ENCODE measurements around the gene FAM50B.

FAM50B gene

DNA sequence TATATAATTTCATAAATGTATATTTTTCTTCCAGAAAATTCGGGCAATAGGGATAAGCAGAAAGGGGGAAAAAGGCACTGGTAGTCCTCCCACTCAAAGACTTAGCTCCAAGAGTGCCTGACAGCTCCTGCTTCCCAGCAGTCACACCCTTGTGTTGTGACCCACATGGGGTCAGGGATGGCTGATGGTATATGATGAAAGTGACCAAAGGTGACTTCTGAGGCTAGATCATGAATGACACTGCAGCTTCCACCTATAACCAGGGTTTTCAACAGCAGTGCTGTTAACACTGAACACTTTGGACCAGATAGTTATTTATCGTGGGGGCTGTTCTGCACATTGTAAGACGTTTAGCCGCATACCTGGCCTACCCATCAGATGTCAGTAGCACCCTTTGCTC is 22.3 kb downstream of the FAM50B start:
- no peak for DNase-seq (ENCODE audit: low read depth in 1 of 2, low spot score in 1 of 2)

- DNase-seq (ENCODE audit: low read depth in 1 of 2, low spot score in 1 of 2) = no peak
Observed at GRCh38 chr6:3871939-3872338, 22.8 kb downstream of the FAM50B start.

DNA sequence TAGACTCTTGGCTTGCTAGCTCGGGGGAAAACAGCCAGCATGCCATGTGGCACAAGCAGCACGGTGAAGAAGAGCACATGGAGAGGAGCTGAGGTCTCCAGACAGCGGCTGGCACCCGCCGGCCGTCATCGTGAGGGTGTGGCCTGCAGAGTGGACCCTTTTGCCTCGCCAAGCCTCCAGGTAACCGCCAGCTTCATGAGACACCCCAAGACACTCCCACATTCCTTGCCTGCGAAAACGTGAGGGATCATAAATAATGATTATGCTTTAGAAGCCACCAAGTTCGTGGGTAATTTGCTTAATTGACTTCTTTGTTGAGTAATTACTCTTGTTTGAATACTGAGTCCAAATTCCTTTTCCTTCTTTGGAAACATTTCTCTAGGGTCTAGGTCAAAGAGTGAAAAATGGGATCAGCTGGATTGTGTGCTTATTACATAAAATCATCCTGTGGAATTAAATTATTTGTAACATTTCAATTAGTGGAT is 23.2 kb downstream of the FAM50B start:
- no peak for DNase-seq (ENCODE audit: low read depth in 1 of 2, low spot score in 1 of 2)

DNA sequence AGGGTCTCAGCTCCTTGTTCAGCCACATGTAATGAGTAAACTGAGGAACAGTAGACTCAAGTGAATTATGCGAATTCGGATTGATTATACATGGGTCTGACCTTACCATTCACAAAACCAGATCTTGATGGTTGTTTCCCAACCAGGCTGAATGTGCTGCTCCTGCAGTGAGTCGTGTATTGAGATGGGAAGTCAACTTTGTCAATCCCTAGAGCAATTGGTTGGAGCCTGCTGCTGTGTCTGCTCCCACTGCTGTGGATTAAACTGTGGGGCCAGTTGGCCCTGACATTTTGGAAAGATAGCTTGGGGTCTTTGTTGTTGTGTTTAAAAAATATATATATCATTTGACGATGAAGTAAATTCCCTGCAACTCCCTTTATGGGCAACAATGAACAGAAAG is 23.9 kb downstream of the FAM50B start:
- DNase-seq (ENCODE audit: low read depth in 1 of 2, low spot score in 1 of 2) = no peak

DNA sequence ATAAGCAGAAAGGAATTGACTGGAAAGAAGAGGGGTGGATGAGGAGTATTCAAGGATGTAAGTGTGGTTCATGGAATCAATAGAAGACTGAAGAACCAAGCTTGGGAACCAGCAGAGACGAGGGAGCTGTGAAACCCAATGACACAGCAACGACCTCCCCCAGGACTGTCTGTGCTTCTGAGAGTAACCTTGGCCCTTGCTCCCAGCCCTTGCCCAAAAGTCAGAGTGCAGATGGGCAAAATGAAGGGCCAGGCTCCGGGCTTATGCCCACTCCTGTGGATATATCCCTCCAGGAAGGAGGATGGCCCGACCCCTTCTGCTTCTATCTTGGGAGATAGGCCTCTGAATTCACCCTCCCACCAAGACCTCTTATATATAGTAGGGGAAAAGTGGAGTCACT is 24.9 kb downstream of the FAM50B start:
- no peak for DNase-seq (ENCODE audit: low read depth in 1 of 2, low spot score in 1 of 2)

DNA sequence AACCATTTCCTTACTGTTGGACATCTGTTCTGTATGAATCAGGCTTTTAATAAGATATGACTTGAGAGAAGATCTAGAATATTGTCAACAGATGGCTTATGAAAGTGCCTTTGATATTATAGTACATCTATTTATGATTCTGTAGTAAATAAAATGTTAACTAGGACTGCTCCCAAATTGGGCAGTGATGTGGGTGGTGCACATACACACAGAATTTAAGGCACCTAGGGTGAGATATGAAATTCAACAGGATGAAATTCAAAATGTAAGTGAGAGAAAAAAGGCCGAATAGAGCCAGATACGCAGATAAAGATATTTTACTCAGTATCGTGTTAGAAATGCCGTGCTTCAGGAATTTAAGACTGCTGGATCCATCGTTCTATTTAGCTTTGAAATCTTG is 26.3 kb downstream of the FAM50B start:
- DNase-seq (ENCODE audit: low read depth in 1 of 2, low spot score in 1 of 2) = no peak

DNA sequence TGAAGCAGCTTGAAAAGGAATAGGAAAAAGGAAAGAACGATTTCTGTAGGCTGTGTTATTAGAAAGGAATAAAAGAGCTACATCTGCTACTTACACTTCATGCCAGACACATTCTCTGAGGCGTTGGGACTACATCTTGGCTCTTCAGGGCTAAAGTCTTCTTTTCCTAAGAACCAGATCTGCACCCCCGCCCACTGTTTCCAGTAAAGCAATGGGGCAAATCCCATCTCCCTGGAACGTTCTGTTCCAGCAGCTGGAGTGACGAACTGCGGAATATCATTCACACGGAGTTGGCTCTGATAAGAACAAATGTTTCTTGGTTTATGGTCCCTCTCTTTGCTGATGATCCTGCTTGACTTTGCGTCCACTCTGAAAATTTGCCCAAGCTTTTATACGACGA is 26.9 kb downstream of the FAM50B start:
- no peak for DNase-seq (ENCODE audit: low read depth in 1 of 2, low spot score in 1 of 2)

- DNase-seq (ENCODE audit: low read depth in 1 of 2, low spot score in 1 of 2) = no peak
Observed at GRCh38 chr6:3876866-3877265, 27.7 kb downstream of the FAM50B start.

DNA sequence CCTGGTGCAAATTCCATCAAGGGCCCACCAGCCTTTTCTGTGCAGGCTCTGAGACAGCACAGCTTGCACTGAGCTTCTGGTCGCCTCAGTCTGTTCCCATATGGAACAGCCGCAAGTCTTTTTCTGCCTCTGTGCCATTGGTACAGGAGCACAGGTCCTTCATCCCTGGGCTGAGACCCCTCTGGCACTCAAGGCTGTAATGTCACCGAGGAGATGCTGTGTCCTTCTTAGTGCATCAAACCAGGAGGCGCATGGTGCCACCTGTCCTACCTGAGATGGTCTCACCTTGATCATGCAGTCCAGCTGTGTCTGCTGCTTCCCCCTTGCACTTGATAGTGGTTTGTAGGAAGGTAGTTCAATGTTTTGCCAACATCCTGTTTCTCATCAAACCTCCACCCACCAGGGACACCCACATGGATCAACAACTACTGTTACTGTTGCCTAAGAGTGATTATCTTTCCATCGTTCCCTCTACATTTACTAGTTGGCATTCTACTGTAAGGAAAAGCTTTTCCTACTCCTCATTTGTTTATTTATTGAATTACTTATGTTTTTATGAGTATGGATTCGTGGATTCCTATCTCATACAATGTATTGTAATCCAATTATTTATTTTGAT is 29.0 kb downstream of the FAM50B start:
- no peak for DNase-seq (ENCODE audit: low read depth in 1 of 2, low spot score in 1 of 2)

DNA sequence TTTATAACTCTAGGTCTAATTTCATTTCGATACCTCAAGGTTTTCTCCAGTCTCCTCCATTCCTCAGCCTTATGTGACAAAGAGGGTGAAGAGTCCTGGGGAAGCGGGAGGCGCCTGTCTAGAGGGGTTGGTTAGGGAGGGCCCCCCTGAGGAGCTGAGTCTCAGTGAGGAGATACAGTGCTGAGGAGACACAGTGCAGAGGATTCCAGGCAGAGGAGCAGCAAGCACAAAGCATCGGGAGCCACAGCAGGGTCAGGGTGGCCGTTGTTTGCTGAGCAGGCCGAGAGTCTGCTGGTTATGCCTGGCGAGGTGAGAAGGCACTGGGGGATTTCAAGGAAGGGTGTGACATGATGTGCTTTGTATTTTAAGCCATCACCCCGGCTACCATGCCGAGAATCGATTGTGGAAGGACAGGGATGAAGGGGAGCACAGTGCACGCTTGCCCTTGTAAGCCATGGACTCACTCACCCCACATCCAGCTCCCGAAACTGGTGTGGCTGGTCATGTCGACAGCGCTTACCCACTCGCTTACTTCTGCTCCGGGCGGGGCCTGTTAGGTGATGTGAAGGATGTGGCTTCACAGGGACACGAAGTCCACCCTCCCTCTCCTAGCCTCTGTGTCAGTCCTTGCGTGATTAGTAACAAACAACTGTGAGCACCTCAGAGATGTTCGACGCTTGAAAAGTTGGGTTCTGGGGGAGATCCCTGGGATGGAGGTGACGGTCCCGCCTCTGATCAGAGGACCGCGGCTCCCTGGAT is 30.2 kb downstream of the FAM50B start:
- DNase-seq (ENCODE audit: low read depth in 1 of 2, low spot score in 1 of 2) = no peak

DNA sequence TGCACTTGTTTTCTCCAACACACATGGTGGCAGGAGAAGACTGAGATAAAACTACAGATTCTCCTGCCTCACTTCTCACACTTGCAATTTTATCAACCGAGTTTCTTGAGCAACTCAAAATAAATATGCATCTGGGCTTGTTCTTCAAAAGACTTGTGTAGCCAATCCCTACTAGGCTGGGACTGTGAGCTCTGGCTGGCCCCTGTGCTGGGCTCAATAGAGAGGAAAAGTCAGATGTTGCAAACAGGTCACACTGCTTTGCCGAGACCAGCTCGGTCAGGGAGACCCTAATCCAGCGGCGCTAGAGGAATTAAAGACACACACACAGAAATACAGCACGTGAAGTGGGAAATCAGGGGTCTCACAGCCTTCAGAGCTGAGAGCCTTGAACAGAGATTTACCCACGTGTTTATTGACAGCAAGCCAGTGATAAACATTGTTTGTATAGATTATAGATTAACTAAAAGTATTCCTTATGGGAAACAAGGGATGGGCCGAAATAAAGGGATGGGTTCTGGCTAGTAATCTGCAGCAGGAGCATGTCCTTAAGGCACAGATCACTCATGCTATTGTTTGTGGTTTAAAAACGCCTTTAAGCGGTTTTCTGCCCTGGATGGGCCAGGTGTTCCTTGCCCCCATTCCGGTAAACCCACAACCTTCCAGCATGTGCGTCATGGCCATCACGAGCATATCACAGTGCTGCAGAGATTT is 32.7 kb downstream of the FAM50B start:
- DNase-seq (ENCODE audit: low read depth in 1 of 2, low spot score in 1 of 2) = no peak

- no peak for DNase-seq (ENCODE audit: low read depth in 1 of 2, low spot score in 1 of 2)
Observed at GRCh38 chr6:3882431-3882830, 33.3 kb downstream of the FAM50B start.

DNA sequence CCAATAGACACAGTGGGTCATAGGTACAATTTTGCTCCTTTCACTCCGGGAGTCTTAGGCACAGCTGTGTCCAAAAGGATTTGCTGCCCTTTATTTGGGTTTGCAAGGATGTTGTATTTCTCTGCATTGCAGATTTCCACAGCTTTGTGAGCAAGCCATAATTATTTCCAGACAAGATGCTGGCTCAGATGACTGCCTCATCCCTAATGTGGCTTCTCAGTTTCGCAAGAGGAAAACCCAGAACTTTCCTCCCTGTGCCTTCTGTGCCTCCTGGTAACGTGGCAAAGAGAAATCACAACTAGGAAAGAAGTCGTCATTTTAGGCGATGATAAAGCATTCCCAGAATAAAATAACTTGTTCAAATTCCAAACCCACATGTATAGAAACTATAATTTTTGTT is 33.7 kb downstream of the FAM50B start:
- DNase-seq (ENCODE audit: low read depth in 1 of 2, low spot score in 1 of 2) = no peak

GRCh38 chr6:3884007-3884745 is 35.0 kb downstream of the FAM50B start:
- no peak for DNase-seq (ENCODE audit: low read depth in 1 of 2, low spot score in 1 of 2)

- no peak for DNase-seq (ENCODE audit: low read depth in 1 of 2, low spot score in 1 of 2)
Observed at GRCh38 chr6:3885262-3886036, 36.3 kb downstream of the FAM50B start.

DNA sequence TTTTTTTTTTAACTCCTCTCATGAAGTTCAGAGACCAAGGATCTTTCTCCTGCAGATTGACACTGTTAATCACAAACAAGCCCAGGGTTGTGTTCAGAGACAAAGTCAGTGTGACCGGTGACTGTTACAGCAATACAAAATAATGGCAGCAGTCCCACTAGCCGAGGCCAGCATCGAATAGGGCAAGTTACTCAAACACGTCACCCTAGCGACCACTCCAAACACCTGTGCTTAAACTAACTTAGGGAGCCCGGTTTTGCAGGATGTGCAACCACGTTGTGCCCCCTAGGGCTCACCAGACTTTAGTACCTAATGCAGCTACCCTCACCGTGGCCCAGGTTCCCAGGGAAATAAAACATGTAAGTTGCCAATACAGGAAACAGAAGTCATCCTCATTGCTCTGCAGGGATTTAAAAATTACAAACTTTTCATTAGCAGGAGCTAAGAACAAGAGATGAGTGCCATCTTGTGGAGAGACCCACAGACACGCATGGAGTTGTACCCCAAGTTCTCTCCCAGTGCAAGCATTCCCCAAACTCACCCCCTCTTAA is 38.1 kb downstream of the FAM50B start:
- no peak for DNase-seq (ENCODE audit: low read depth in 1 of 2, low spot score in 1 of 2)

DNA sequence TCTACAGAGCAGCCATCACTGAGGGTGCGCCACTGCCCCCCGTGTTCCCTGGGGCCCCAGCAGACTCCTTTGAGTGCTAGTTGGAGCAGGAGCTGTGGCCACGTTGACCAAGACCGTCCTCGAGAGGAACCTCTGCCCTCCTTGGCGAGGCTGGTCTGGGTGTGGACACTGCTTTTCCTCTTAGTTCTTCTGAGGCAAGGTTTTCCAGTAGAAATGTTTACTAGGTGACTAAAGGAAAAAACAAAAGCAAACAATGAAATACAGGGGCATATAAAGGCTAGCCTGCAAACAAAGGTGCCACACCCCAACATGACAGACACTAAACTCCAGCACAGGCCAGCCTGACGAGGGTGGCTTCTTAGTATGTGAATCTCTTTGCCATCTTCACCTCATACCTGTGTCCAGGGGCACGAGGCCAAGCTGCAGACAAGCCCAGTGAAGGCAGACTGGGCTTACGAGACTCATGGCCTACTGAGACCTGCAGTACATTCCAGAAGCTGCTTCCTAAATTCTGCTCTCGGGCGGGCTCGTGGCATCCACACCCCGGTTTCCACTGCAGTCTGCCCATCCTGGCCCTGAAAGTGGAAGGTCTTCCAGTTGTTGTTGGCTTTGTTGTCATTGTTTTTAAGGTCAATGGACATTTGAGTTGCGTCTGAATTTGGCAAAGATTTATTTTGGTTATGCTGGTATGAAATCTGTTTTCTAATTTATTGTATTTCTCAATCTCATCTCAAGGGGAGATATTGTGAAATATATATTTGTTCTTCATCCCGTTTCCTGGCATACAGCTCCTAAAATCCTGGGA is 39.2 kb downstream of the FAM50B start:
- no peak for DNase-seq (ENCODE audit: low read depth in 1 of 2, low spot score in 1 of 2)

DNA sequence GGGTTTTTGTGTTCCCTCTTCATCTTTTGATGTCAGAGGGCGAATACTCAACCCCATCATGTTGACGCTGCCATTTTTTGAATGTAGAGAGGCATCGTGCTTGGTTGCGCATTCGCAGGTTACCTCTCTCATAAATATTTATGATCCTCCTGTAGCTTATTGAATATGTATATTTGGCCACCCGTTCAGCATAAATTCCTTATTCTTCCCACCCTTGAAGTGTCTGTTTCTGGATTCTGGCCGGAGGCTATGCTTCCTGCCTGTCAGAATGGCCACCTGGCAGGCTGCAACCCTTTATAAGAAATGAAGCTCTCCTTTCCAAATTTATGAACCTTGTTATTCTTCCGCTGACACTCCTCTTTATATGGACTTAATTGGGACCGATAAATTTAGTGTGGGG is 40.9 kb downstream of the FAM50B start:
- DNase-seq (ENCODE audit: low read depth in 1 of 2, low spot score in 1 of 2) = no peak

GRCh38 chr6:3891883-3892282 is 42.7 kb downstream of the FAM50B start:
- no peak for DNase-seq (ENCODE audit: low read depth in 1 of 2, low spot score in 1 of 2)

- no peak for DNase-seq (ENCODE audit: low read depth in 1 of 2, low spot score in 1 of 2)
Observed at GRCh38 chr6:3892603-3893002, 43.4 kb downstream of the FAM50B start.

All from activated T-helper 1 cell treated with anti-CD3 and anti-CD28 coated beads, Interleukin-2, amount 50 U/mL, for 16 hours (primary cell).